ENCODE measurements around the gene PDIA4. TPM values are rescaled to one million over a fixed set of nuclear protein-coding genes. Genes with fewer than 3 reads are reported as not detected.
"Not testable (repeated sequence)": the region's sequence is repeated elsewhere in the genome, so short reads cannot be mapped to it uniquely, and the experiment has no call there.

The PDIA4 gene
- total RNA-seq, 4 donors from 2014 or later = 34.6 to 169 (median 68.7) TPM

GRCh38 chr7:149067869-149068268 lies 39.6 kb upstream of the PDIA4 start:
- Histone ChIP-seq H3K9me3 (no peaks in the 10 kb centered on the region), H3K27me3 (no peaks in the 10 kb centered on the region), H3K4me1 (no peaks in the 10 kb centered on the region), H3K4me3 (no peak overlapping the region), H3K36me3 (no peaks in the 10 kb centered on the region), H3K27ac (no peak overlapping the region)
- no peak for TF ChIP-seq CTCF (IDR thresholded peaks at IDR 0.05)
- TF ChIP-seq POLR2A (IDR thresholded peaks at IDR 0.05) = no peak
- no peak for DNase-seq
- intact Hi-C loops (cut with DNase I; ENCODE audit: low total_unique reads) = no loop called here

DNA sequence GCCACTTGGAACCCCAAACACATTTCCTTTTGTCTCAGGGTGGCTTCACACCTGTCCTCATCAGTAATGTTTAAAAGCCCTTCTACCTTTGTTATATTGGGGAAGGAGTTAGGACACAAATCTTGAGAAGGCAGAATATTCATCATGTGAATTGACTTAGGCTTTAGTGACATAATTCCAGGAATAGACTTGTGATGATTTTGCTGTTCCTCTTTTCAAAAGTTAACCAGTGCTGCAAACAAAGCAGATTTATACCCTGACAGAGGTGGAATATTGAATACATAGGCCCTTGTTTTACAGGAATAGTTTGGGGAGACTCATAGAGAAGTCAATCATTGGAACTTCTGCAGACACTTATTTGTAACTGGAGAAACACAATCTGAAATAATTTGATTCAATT lies 35.2 kb upstream of the PDIA4 start:
- TF ChIP-seq POLR2A (IDR thresholded peaks at IDR 0.05) (no peak), CTCF (IDR thresholded peaks at IDR 0.05) (no peak)
- no peak overlapping the region for H3K27ac ChIP-seq
- intact Hi-C loops (cut with DNase I; ENCODE audit: low total_unique reads) = no loop called here

DNA sequence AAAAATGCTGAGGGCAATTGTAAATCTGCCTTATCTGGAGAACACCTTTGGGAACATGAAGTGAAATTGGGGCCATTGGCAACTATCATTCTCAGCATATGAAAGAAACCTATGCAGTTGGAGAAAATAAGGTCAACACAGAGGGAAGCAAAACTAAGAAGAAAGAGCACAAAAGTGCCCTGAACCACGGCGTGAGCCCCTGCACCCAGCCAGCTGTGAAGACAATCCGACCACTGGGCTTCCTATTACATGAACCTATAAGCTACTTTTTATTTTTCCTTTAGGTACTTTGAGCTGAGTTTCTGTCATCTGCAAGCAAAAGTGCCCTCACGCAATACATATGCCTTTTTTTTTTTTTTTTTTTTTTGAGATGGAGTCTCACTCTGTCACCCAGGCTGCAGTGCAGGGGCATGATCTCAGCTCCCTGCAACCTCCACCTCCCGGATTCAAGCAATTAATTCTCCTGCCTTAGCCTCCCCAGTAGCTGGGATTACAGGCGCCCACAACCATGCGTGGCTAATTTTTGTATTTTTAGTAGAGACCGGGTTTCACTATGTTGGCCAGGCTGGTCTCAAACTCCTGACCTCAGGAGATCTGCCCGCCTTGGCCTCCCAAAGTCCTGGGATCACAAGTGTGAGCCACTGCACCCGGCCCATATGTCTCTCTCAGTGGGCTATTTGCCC lies 34.1 kb upstream of the PDIA4 start:
- H3K27ac ChIP-seq; H3K9me3 ChIP-seq; H3K4me1 ChIP-seq; H3K36me3 ChIP-seq; H3K4me3 ChIP-seq; H3K27me3 ChIP-seq; intact Hi-C loops (cut with DNase I; ENCODE audit: low total_unique reads); DNase-seq: not testable (repeated sequence)

More for the DNA sequence above, 35.2 kb upstream of the PDIA4 start:
- H3K4me3 ChIP-seq = no peak overlapping the region
- H3K4me1 ChIP-seq = no peaks in the 10 kb centered on the region
- no peaks in the 10 kb centered on the region for H3K9me3 ChIP-seq
- H3K36me3 ChIP-seq = no peaks in the 10 kb centered on the region
- H3K27me3 ChIP-seq = no peaks in the 10 kb centered on the region
- DNase-seq = no peak

GRCh38 chr7:149060156-149060555 lies 31.9 kb upstream of the PDIA4 start:
- H3K27ac ChIP-seq = no peak overlapping the region
- no peaks in the 10 kb centered on the region for H3K36me3 ChIP-seq
- TF ChIP-seq CTCF (IDR thresholded peaks at IDR 0.05) (no peak), POLR2A (IDR thresholded peaks at IDR 0.05) (no peak)
- no peaks in the 10 kb centered on the region for H3K9me3 ChIP-seq
- no peak overlapping the region for H3K4me3 ChIP-seq
- intact Hi-C loops (cut with DNase I; ENCODE audit: low total_unique reads) = no loop called here
- H3K27me3 ChIP-seq = no peaks in the 10 kb centered on the region
- H3K4me1 ChIP-seq = no peaks in the 10 kb centered on the region
- no peak for DNase-seq

- intact Hi-C loops (cut with DNase I; ENCODE audit: low total_unique reads) = no loop called here
- no peak for DNase-seq
- no peak overlapping the region for H3K4me3 ChIP-seq
Measured at GRCh38 chr7:149053885-149054284, 25.6 kb upstream of the PDIA4 start.

More at GRCh38 chr7:149053885-149054284, 25.6 kb upstream of the PDIA4 start:
- TF ChIP-seq CTCF (IDR thresholded peaks at IDR 0.05) = no peak
- no peak for TF ChIP-seq POLR2A (IDR thresholded peaks at IDR 0.05)
- no peaks in the 10 kb centered on the region for H3K27me3 ChIP-seq
- no peaks in the 10 kb centered on the region for H3K4me1 ChIP-seq
- H3K9me3 ChIP-seq = no peaks in the 10 kb centered on the region
- H3K27ac ChIP-seq = no peak overlapping the region
- H3K36me3 ChIP-seq = no peaks in the 10 kb centered on the region

Measured in uterus (tissue), 4 donors.